SH-SY5Y (cell line): ENCODE measurements around the gene MINAR1.

Source experiments
- GATA2 ChIP-seq: IDR thresholded peaks from 2 replicates; pipeline ENCODE4 v1.6.1; 2011; ENCODE audit warnings: mild to moderate bottlenecking, low read depth, low read length
- GATA3 ChIP-seq: IDR thresholded peaks from 2 replicates; pipeline ENCODE4 v1.6.1; 2011; ENCODE audit warnings: low read depth, mild to moderate bottlenecking, low read length, moderate library complexity

MINAR1 gene

GRCh38 chr15:79412429-79412828 is 19.7 kb upstream of the MINAR1 start:
- TF ChIP-seq GATA2 (no peak), GATA3 (no peak)

GRCh38 chr15:79416876-79417275 is 15.3 kb upstream of the MINAR1 start:
- TF ChIP-seq GATA3, result no peak
- TF ChIP-seq GATA2, result no peak

GRCh38 chr15:79418693-79419279 is 13.3 kb upstream of the MINAR1 start:
- TF ChIP-seq GATA2 (no peak), GATA3 (no peak)

- TF ChIP-seq GATA2 (no peak), GATA3 (no peak)
Observed at GRCh38 chr15:79425591-79426295, 6.4 kb upstream of the MINAR1 start.

- TF ChIP-seq GATA3, result no peak
- TF ChIP-seq GATA2, result no peak
Observed at GRCh38 chr15:79427781-79428598, 4.1 kb upstream of the MINAR1 start.

- TF ChIP-seq GATA3 (no peak), GATA2 (no peak)
Observed at GRCh38 chr15:79430901-79431635, 1.1 kb upstream of the MINAR1 start.

- TF ChIP-seq GATA3 (no peak), GATA2 (no peak)
Observed at GRCh38 chr15:79432345-79433275, 474 bp downstream of the MINAR1 start.

GRCh38 chr15:79433276-79433990 is 1.3 kb downstream of the MINAR1 start:
- TF ChIP-seq GATA3 (no peak), GATA2 (no peak)

- TF ChIP-seq GATA3 (no peak), GATA2 (no peak)
Observed at GRCh38 chr15:79434361-79434760, 2.2 kb downstream of the MINAR1 start.

- TF ChIP-seq GATA3 (no peak), GATA2 (no peak)
Observed at GRCh38 chr15:79436037-79436780, 4.1 kb downstream of the MINAR1 start.

- no peak for TF ChIP-seq GATA3
- no peak for TF ChIP-seq GATA2
Observed at GRCh38 chr15:79437275-79438000, 5.3 kb downstream of the MINAR1 start.
